NCI-H2107 treated with DMSO at 0.1 percent for 48 hours (cell line): Measurements from ENCODE around the gene SLC6A7.

Experiments used
- DNase-seq: peaks from one replicate; lab custom pipeline; 2025; ENCODE audit not compliant: unreplicated experiment; lab: John Stamatoyannopoulos, UW

Gene SLC6A7

GRCh38 chr5:150189728-150190502 is at the start of gene SLC6A7:
Gene SLC6A7, plus strand, starts transcription at chr5:150190062. Its CDS starts 266 bp downstream, at chr5:150190328.
- DNase-seq, result no peak

DNA sequence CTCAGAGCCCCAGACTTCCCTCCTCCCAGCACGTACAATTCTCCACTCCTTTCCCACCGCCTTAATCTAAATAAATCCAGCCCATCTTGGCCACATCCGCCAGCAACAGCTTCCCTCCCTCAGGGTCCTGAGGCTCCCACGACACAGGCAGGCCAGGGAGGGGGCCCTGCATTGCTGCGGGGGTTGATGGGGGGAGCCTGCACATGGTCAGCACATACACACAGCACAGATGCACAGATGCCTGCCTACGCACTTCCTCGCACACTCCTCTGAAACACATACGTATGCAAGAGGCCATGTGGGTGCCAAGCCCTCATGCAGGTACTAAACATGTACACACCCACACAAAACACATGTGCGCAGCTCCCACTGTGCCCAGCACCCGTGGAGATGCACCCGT is 49.0 kb upstream of the SLC6A7 start:
- no peak for DNase-seq

DNA sequence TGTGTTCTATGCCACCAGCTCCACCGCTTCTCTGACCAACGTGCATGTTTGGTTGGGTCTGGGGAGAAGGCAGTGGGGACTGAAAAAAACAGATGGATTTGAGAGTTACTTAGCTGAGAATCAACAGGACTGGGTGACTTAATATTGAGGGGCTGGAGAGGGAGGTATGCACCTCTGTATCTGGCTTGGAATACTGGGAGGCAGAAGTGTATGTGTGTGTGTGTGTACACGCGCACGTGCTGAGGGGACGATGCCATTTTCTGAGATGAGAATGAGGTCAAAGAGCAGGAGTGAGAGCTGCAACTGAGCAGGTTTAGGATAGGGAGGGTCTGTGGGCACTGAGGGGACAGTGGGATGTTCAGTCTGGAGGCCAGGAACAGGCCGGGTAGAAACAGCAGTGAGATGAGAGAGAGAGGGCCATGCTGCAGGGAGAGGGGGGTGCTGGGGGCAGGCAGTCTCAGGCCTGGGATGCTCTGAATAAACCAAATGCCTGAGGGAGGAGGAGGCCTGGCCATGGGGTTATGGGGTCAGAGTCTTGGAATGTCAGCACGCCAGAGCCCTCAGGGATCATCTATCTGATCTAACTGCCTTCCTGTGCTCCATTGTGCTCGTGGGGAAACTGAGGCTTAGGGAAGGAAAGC is 48.2 kb upstream of the SLC6A7 start:
- no peak for DNase-seq

GRCh38 chr5:150142185-150142958 is 47.5 kb upstream of the SLC6A7 start:
- no peak for DNase-seq

DNA sequence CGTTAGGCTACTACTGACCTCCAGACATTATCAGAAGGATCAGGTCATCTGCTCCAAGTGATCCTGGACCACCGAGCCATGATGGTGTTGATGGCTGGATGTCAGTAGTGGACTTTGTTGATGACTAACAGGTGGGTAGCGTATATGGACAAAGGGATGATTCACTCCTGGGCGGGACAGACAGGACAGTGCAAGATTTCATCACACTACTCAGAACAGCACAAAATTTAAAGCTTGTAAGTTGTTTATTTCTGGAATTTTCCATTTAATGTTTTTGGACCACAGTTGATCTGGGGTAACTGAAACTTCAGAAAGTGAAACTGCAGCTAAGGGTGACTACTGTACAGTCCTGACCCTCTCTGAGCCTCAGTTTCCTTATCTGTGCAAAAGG is 46.9 kb upstream of the SLC6A7 start:
- no peak for DNase-seq

GRCh38 chr5:150143350-150144245 is 46.3 kb upstream of the SLC6A7 start:
- no peak for DNase-seq

DNA sequence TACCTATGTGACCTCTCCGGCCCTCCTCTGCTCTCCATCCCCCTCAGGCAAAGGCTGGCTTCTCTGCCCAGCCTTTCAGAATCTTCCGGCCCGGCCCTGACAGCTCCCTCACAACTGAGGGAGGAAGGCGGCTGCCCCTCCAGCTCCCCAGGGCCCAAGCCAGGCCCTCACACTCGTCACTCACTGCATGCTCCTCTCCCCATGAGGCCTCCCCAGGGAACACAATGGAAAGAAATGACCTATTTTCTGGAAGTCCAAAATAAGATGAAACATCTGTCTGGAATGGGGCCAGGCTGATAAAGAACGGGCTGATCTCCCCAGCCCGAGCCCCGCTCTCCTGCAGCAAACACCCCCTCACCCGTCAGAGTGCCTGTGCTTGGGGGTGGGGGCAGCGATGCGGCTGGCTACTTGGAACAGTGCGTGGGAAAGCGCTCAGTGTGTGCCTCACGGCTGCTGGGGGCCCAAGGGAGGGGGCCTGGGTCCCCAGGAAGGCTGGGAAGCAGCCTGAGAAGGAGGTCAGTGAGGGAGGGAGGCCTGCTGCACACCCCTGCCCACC is 45.5 kb upstream of the SLC6A7 start:
- no peak for DNase-seq

DNA sequence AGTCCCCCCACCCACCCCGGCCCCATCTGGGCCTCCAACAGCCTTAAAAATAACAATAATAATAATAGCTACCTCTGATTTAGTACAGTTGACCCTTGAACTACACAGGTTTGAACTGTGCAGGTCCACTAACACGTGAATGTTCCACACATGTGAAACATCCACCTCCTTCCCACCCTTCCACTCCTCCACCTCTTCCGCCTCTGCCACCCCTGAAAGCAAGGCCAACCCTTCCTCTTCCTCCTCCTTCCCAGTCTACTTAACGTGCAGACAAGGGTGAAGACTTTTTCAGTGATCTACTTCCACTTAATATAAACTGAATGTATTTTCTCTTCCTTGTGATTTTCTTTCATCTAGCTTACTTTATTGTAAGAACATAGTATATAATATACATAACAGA is 45.0 kb upstream of the SLC6A7 start:
- DNase-seq, result no peak

DNA sequence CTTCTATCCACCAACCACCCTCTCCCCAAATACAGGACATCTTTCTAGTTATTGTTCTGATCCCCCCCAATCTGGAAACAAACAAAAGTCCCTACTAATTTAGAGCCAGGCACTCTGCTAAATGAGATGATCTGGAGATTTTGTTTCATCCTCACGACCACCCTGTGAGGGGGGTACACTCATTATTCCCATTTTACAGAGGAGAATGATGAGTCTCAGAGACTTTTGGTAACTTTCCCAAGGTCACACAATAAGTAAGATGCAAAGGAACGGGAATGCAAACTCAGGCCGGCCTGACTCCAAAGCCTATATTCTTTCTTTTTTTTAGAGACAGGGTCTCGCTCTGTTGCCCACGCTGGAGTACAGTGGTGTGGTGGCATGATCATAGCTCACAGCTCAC is 43.6 kb upstream of the SLC6A7 start:
- no peak for DNase-seq

DNA sequence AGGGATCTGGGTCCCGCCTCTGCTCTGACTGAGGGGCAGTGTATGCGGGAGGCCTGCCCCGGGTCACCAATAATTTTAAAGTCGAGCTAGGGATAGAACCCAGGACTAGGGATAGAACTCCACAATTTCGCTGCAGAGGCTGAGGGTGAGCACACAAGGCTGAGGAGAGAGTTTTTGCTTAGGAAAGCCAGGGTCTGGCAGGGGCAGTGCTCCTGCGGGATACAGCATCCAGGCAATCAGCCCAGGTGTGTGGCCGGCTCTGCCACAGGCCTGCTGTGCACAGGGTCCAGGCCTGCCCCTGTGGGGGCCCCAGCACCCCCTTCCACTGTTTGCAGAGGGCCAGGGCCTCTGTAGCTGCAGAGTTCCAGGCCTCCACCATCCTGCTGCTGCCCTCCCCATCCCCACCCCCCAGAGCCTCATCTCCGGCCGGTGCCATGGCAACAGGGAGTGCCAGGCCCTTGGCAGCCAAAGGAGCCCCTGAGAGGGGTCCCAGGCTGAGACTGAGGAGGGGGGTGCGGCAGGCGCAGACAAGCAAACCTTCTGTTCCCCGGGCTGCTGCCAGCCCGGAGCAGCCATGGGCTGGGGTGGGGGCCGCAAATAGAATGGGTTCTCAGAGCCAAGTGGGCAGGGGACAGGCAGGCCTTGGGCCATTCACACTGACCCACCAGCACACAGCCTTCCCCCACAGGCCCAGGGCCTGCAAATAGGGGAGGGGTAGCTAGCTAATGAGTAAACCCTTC is 42.8 kb upstream of the SLC6A7 start:
- DNase-seq, result no peak

GRCh38 chr5:150147670-150148069 is 42.2 kb upstream of the SLC6A7 start:
- no peak for DNase-seq

DNA sequence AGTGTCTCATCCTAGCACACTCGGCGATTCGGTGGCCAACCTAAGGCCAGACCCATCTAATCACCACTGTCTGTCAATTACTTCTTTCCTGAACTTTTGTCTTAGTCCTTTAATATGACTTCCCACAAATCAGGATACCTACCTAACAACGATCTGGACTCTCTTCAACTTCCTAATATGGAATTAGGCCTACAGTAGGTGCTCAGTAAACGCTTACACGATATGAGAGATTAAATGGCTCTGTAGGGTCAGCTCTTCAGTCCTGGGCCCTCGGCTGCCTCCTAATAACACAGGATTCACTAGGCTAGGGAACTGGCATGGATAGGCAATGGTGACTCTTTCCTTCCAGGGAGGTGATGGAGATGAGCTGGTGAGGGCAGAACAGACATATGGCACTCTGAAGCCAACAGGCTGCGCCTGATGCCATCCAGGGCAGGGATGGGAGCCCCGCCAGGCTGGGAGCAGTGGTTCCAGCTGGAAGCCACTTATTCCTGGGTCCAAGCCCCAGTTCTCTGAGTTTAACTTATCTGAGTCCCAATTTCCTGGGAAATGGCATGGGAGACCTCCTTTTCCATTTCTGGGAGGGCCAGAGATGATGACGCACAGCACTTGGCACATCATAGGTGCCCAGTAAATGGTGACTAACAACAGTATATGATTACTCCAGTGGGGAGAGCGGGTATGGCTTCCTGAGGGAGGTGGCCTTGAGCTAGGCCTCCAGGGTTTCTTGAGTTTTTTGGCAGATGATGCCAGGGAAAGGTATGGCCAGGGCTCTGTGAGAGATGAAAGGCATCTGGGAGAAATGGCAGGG is 41.5 kb upstream of the SLC6A7 start:
- DNase-seq, result no peak

GRCh38 chr5:150149618-150150017 is 40.2 kb upstream of the SLC6A7 start:
- no peak for DNase-seq

- DNase-seq, result no peak
These were observed 37.0 kb upstream of the SLC6A7 start for GRCh38 chr5:150152636-150153462.

DNA sequence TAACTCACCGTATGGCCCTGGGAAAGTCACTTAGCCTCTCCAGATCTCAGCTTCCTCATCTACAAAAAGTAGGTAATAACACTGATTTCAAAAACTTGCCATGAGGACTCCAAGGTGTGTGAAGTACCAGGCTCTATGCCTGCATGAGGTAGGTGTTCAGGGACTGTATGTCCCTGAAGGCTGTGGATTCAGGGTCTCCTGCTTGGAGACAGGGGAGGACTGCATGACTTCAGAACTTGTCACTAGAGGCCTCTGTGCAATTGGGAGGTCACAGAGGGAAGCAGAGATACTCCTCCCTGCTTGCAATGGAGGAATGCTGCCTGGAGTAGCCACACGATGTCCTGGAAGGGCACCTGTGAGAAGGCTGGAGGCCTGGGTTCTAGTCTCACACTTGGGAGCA is 36.4 kb upstream of the SLC6A7 start:
- no peak for DNase-seq

DNA sequence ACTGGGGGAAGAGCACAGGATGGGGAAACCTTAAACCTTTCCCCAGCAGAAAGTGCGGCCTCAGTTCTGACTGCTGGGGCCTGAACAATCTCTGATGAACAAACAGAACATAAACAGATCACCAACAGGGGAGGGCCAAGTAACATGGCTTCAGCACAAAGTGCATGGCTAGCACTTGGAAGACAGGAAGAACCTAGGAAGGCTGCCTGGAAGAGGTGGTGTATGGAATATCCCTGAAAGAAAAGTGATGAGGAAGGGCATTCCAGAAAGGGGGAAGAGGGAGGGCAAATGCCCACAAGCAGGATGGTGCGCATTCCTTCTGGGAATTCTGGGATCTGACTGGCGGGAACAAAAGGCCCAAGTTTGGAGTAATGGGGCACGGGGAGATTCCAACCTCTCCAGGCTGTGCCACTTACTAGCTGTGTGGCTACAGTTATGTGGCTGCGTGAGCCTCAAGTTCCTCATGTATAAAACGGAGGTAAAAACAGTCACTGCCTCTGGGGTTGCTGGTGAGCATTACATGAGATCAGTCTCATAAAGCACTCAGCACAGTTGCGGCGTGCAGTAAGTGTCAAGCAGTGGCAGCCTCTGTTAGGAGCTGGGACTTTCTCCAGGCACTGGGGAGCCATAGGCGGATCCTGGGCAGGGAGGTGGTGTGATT is 35.8 kb upstream of the SLC6A7 start:
- DNase-seq, result no peak

GRCh38 chr5:150154618-150155128 is 35.2 kb upstream of the SLC6A7 start:
- no peak for DNase-seq
